MCF 10A (cell line): ENCODE data around the gene ADGRD1. TPM values are rescaled to one million over a fixed set of nuclear protein-coding genes. Genes with fewer than 3 reads are reported as not detected.

Source experiments
- BruUV-seq: library from RNA; stranded (reverse); fragments of 400-500 nt; replicated peaks from 2 replicates; lab custom pipeline; 2021; lab: Mats Ljungman, UMichigan
- CTCF ChIA-PET: fragments of 300-600 bp; sonication (Branson Sonifier 250); formaldehyde crosslinking; extraction: SDS; loops from one replicate; lab custom pipeline; 2021; ENCODE audit warnings: antibody characterized with exemption, inconsistent platforms; lab: Yijun Ruan, JAX
- POLR2A ChIA-PET: fragments of 300-600, 350-650 bp; sonication (Branson Sonifier 250); formaldehyde crosslinking; extraction: SDS; loops from one replicate; lab custom pipeline; 2020; ENCODE audit warnings: antibody characterized with exemption, inconsistent platforms; lab: Yijun Ruan, JAX
- DNase-seq: peaks from one replicate; pipeline ENCODE4 v3.0.0-alpha.2; 2018; ENCODE audit not compliant: unreplicated experiment
- H3K27ac Mint-ChIP-seq: one replicate; pipeline ENCODE4 v1.8.0; 2022; ENCODE audit warnings: mild to moderate bottlenecking, low read depth, mixed read lengths; ENCODE audit not compliant: unreplicated experiment
- H3K27me3 Mint-ChIP-seq: one replicate; pipeline ENCODE4 v1.8.0; 2022; ENCODE audit warnings: mixed read lengths; ENCODE audit not compliant: insufficient read depth, unreplicated experiment
- H3K36me3 Mint-ChIP-seq: one replicate; pipeline ENCODE4 v1.8.0; 2022; ENCODE audit warnings: mild to moderate bottlenecking, moderate library complexity, mixed read lengths; ENCODE audit not compliant: insufficient read depth, unreplicated experiment
- H3K4me1 Mint-ChIP-seq: one replicate; pipeline ENCODE4 v1.8.0; 2022; ENCODE audit warnings: mixed read lengths; ENCODE audit not compliant: insufficient read depth, unreplicated experiment
- H3K4me3 Mint-ChIP-seq: one replicate; pipeline ENCODE4 v1.8.0; 2022; ENCODE audit warnings: mild to moderate bottlenecking, moderate library complexity, mixed read lengths; ENCODE audit not compliant: unreplicated experiment
- H3K9me3 Mint-ChIP-seq: one replicate; pipeline ENCODE4 v1.8.0; 2022; ENCODE audit warnings: mixed read lengths; ENCODE audit not compliant: unreplicated experiment
- intact Hi-C: fragments of 100-400 bp; cut with micrococcal nuclease; formaldehyde crosslinking; loops from 2 replicates; pipeline ENCODE4 v1.14.1; 2022
- total RNA-seq: library from RNA; stranded (reverse); gene quantifications from 2 replicates; pipeline ENCODE4 v1.2.3, GENCODE V29; 2022
- TF ChIP-seq, protein P1 (sequence below): fragments of 200-600 bp; IDR thresholded peaks from one replicate; pipeline ENCODE4 v1.8.0; 2022; ENCODE audit warnings: antibody characterized with exemption, mild to moderate bottlenecking; ENCODE audit not compliant: unreplicated experiment

The ADGRD1 gene
- total RNA-seq, 1 experiment from 2014 or later, result 0.68 TPM

DNA sequence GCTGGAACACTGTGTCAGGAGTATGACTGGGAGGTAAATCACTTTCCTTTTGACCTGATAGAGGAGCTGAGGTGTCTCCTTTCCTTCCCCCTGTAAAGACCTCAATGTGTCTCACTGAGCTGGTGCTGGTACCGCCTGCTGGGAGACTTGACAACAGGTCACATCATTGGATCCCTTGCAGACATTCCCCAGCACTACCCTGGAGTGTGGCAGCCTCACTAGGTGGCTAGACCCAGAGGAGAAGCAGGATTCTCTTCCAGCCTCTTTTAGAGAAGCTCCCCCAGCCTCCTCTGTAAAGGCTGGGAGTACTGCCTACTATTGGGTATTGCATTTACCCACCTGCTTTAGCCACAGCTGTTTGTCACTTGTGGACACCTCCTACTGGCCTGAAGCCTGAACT is 223.9 kb downstream of the ADGRD1 start:
- ChIA-PET POLR2A (interaction anchor here (1.2 kb wide), 1 partner anchor 9 kb away, joined by 3 read pairs; no protein-coding TSS in a partner anchor), CTCF (interaction anchor here (1.0 to 1.7 kb wide), 3 partner anchors 9 to 72 kb away, joined by 4 to 6 read pairs (median 5); no protein-coding TSS in a partner anchor)
- Mint-ChIP-seq H3K4me3 (no peak overlapping the region), H3K27me3 (peaks cover 32% of the 10 kb centered on the region), H3K4me1 (peaks cover 5% of the 10 kb centered on the region), H3K9me3 (peaks cover 8% of the 10 kb centered on the region), H3K27ac (no peak overlapping the region), H3K36me3 (no peaks in the 10 kb centered on the region)
- no peak for DNase-seq
- intact Hi-C loops, result no loop called here
- TF ChIP-seq, protein P1, sequence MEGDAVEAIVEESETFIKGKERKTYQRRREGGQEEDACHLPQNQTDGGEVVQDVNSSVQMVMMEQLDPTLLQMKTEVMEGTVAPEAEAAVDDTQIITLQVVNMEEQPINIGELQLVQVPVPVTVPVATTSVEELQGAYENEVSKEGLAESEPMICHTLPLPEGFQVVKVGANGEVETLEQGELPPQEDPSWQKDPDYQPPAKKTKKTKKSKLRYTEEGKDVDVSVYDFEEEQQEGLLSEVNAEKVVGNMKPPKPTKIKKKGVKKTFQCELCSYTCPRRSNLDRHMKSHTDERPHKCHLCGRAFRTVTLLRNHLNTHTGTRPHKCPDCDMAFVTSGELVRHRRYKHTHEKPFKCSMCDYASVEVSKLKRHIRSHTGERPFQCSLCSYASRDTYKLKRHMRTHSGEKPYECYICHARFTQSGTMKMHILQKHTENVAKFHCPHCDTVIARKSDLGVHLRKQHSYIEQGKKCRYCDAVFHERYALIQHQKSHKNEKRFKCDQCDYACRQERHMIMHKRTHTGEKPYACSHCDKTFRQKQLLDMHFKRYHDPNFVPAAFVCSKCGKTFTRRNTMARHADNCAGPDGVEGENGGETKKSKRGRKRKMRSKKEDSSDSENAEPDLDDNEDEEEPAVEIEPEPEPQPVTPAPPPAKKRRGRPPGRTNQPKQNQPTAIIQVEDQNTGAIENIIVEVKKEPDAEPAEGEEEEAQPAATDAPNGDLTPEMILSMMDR, result no peak
- no TSS peak for BruUV-seq

- peaks cover 5% of the 10 kb centered on the region for H3K4me1 Mint-ChIP-seq
- intact Hi-C loops, result no loop called here
- POLR2A ChIA-PET, result interaction anchor here (1.2 kb wide), 1 partner anchor 9 kb away, joined by 3 read pairs; no protein-coding TSS in a partner anchor
- TF ChIP-seq, protein P1, result no peak
- no peaks in the 10 kb centered on the region for H3K9me3 Mint-ChIP-seq
- no peak overlapping the region for H3K4me3 Mint-ChIP-seq
- CTCF ChIA-PET, result interaction anchor here (0.6 kb wide), 1 partner anchor 20 kb away, joined by 5 read pairs; no protein-coding TSS in a partner anchor
- no TSS peak for BruUV-seq
- peaks cover 41% of the 10 kb centered on the region for H3K27me3 Mint-ChIP-seq
- H3K27ac Mint-ChIP-seq, result no peak overlapping the region
- no peak for DNase-seq
- H3K36me3 Mint-ChIP-seq, result no peaks in the 10 kb centered on the region
These were observed 233.9 kb downstream of the ADGRD1 start for GRCh38 chr12:131187602-131188001.

GRCh38 chr12:131188131-131189050 is 234.7 kb downstream of the ADGRD1 start:
- H3K9me3 Mint-ChIP-seq, result no peaks in the 10 kb centered on the region
- no TSS peak for BruUV-seq
- TF ChIP-seq, protein P1, result no peak
- DNase-seq, result no peak
- H3K27me3 Mint-ChIP-seq, result peaks cover 49% of the 10 kb centered on the region
- no peak overlapping the region for H3K27ac Mint-ChIP-seq
- peaks cover 5% of the 10 kb centered on the region for H3K4me1 Mint-ChIP-seq
- no peak overlapping the region for H3K4me3 Mint-ChIP-seq
- ChIA-PET CTCF (no interaction called here), POLR2A (no interaction called here)
- H3K36me3 Mint-ChIP-seq, result no peaks in the 10 kb centered on the region
- intact Hi-C loops, result no loop called here

GRCh38 chr12:131189781-131190180 is 236.1 kb downstream of the ADGRD1 start:
- no peak for DNase-seq
- no peaks in the 10 kb centered on the region for H3K9me3 Mint-ChIP-seq
- CTCF ChIA-PET, result no interaction called here
- intact Hi-C loops, result no loop called here
- BruUV-seq, result no TSS peak
- H3K27ac Mint-ChIP-seq, result no peak overlapping the region
- H3K36me3 Mint-ChIP-seq, result no peaks in the 10 kb centered on the region
- TF ChIP-seq, protein P1, result no peak
- no peak overlapping the region for H3K4me3 Mint-ChIP-seq
- POLR2A ChIA-PET, result no interaction called here
- H3K27me3 Mint-ChIP-seq, result peaks cover 53% of the 10 kb centered on the region
- peaks cover 5% of the 10 kb centered on the region for H3K4me1 Mint-ChIP-seq
